Measurements from ENCODE around the gene UGT3A1. TPM values are rescaled to one million over a fixed set of nuclear protein-coding genes. Genes with fewer than 3 reads are reported as not detected.

UGT3A1 gene
- total RNA-seq, 2 donors from 2014 or later = not detected

DNA sequence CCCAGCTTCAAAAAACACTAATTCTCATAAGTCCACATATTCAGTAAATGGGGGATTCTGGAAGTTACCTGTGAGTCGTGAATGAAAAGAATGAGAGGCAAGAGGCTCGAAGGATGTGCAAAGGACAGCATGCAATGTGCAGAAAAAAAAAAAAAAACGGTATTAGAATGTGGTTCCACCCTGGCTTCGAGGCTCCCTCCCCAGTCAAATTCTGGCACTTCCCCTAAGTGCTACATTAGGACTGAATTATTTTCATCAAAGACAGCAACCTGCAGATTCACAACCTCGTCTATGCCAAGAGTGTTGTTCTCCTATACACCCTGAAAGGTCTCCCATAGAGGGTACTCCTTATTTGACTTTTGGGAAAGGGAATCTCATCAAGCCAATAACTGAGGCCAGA is 69.3 kb downstream of the UGT3A1 start:
- no peak for ATAC-seq
- Mint-ChIP-seq H3K36me3 (ENCODE audit: low read depth) (no peaks in the 10 kb centered on the region), H3K27ac (no peak overlapping the region), H3K4me1 (peaks cover 26% of the 10 kb centered on the region), H3K4me3 (no peak overlapping the region), H3K27me3 (peaks cover 10% of the 10 kb centered on the region)
- no peak for DNase-seq
- no peaks in the 10 kb centered on the region for H3K9me3 ChIP-seq (ENCODE audit: control insufficient read depth, low read length, poor library complexity, severe bottlenecking)

DNA sequence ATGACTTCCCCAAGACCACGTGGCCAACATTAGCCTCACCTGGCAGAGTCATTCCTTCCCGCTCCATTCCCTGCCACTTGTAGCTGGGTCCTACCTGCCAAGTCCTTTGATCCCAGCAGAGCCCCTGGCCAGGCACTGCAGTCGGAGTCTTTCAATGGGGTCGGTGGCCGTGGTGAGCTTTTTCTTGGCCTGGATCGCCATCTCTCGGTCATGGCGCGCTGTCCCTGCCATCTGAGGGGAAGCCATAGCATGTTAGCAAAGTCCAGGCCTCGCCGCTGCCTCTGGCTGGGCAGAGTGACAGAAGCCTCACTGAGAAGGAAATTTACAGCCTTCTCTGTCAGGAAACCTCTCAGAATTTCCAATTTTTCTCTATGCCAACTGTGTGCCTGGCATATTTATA is 70.3 kb downstream of the UGT3A1 start:
- ATAC-seq (no peak), DNase-seq (no peak)
- H3K4me1 Mint-ChIP-seq = peaks cover 21% of the 10 kb centered on the region
- H3K27me3 Mint-ChIP-seq = peaks cover 5% of the 10 kb centered on the region
- no peak overlapping the region for H3K4me3 Mint-ChIP-seq
- no peak overlapping the region for H3K27ac Mint-ChIP-seq
- no peaks in the 10 kb centered on the region for H3K36me3 Mint-ChIP-seq (ENCODE audit: low read depth)
- no peaks in the 10 kb centered on the region for H3K9me3 ChIP-seq (ENCODE audit: control insufficient read depth, low read length, poor library complexity, severe bottlenecking)

DNA sequence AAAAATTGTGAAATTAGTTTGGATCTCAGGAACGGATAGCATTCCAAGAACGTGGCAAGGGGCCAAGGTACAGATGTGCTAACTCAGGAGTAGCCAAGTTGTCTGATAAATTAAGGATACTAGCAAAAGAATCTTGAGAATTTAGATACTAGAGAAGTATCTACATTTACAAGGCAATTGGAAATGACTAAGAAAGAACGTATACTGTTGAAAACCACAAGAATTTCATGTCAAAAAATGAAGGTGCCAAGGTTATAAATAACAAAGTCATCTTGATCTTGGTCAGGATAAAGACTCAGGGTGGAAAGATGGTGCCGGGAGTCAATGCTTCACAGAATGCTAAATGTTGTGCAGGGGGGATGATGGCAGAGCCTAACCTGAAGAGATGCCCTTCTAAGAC is 72.0 kb downstream of the UGT3A1 start:
- peaks cover 2% of the 10 kb centered on the region for H3K36me3 Mint-ChIP-seq (ENCODE audit: low read depth)
- no peaks in the 10 kb centered on the region for H3K27me3 Mint-ChIP-seq
- H3K4me3 Mint-ChIP-seq = no peak overlapping the region
- H3K4me1 Mint-ChIP-seq = peaks cover 7% of the 10 kb centered on the region
- no peak for ATAC-seq
- H3K9me3 ChIP-seq (ENCODE audit: control insufficient read depth, low read length, poor library complexity, severe bottlenecking) = no peaks in the 10 kb centered on the region
- H3K27ac Mint-ChIP-seq = no peak overlapping the region
- no peak for DNase-seq

DNA sequence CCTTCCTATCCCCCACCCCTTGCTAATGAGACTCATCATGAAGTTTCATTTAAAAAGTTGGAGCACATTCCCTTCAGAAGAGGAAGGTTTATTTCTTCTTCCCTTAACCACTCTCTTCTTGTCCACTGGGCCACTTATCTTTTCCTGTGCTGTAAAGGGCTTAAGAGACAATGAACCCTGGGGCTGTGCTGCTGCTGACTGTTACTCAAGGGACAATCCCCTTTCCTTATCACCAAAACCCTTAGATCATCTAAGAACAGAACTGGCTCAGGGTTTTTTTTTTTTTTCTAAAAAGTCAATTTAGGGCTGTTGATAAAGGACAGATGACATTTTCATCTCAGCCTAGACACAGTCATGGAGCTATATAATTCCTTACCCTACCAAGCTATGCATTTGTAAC is 82.4 kb downstream of the UGT3A1 start:
- no peaks in the 10 kb centered on the region for H3K36me3 Mint-ChIP-seq (ENCODE audit: low read depth)
- DNase-seq (no peak), ATAC-seq (no peak)
- no peaks in the 10 kb centered on the region for H3K27me3 Mint-ChIP-seq
- no peak overlapping the region for H3K27ac Mint-ChIP-seq
- H3K4me1 Mint-ChIP-seq = peaks cover 9% of the 10 kb centered on the region
- H3K9me3 ChIP-seq (ENCODE audit: control insufficient read depth, low read length, poor library complexity, severe bottlenecking) = no peaks in the 10 kb centered on the region
- no peak overlapping the region for H3K4me3 Mint-ChIP-seq

DNA sequence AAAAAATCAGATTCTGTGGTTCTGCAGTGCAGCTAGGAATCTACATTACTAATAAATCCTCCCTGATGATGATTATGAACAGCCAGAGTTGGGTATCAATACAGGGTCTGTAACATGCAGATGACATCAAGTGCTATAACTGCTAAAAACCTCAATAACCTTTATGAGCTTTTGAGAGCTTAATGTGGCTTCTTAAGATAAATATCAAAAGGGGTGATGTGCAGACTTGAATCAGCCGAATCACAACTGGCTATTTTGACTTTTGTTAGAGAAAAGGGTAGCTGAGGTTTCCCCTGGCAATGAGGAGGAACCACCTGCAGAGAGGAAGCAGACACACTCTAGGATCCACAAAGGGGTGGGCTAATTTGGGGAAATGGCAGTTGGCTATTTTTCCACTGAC is 83.0 kb downstream of the UGT3A1 start:
- H3K9me3 ChIP-seq (ENCODE audit: control insufficient read depth, low read length, poor library complexity, severe bottlenecking) = no peaks in the 10 kb centered on the region
- ATAC-seq = no peak
- H3K27ac Mint-ChIP-seq = no peak overlapping the region
- no peaks in the 10 kb centered on the region for H3K36me3 Mint-ChIP-seq (ENCODE audit: low read depth)
- H3K4me3 Mint-ChIP-seq = no peak overlapping the region
- peaks cover 9% of the 10 kb centered on the region for H3K4me1 Mint-ChIP-seq
- H3K27me3 Mint-ChIP-seq = no peaks in the 10 kb centered on the region
- no peak for DNase-seq

DNA sequence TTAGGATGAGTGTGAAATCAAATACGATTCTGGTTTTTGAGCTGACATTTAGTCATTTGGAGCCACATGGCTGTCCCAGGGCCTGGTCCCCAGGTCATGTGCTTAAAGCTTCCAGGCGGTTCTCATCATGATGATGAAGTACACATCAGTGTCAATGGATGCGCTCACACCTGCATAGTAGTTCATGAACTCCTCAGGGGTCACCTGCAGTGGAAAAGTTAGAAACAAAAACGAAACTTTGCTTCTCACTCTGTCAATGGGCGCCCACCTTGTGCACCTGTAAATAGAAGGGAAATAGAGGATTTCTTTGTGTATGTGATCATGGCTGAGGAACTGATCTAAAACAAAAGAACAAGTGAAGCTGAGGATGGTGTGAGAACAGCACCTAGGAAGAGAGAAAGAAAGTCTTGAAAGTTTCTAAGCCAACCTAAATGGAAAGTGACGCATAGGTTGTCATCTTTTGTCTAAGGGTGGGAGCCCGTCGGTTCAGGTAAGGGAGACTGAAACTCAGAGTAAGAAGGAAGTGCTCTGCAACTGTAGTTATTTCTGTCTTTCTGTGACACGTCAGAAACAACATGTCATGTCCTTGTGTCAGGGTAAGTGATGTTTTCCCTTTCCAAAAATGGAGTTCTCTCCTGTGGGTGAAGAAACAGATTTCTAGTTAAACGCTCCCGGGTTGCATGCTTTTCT is 86.6 kb downstream of the UGT3A1 start:
- no peaks in the 10 kb centered on the region for H3K9me3 ChIP-seq (ENCODE audit: control insufficient read depth, low read length, poor library complexity, severe bottlenecking)
- Mint-ChIP-seq H3K4me3 (no peak overlapping the region), H3K27ac (peak overlapping the region; percentile 65), H3K36me3 (ENCODE audit: low read depth) (no peaks in the 10 kb centered on the region), H3K4me1 (peaks cover 36% of the 10 kb centered on the region), H3K27me3 (no peaks in the 10 kb centered on the region)
- DNase-seq = no peak
- no peak for ATAC-seq

DNA sequence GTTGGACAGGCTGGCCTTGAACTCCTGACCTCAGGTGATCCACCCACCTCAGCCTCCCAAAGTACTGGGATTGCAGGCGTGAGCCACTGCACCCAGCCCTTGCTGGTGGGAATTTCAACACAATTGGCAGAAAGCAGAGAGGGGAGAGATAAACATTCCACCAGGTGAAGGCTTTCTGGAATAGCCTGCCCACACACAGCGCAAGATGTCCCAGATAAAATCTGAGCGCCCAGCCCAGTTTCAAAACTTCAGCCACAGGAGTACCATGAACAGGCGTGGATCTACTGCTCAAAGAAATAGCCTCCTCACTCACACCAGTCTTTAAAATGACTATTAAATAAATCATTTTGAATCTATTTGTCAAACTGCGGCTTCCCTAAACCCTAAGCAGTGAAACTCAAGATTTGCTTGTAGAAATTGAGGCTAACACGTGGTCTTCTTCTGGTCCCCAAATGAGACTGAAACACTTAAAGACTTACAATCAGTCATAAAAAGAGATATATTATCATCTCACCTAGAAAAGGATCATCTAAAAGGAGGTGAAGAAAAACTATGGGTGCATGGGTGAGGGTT is 87.5 kb downstream of the UGT3A1 start:
- Mint-ChIP-seq H3K27me3 (no peaks in the 10 kb centered on the region), H3K27ac (peak overlapping the region; percentile 65), H3K36me3 (ENCODE audit: low read depth) (no peaks in the 10 kb centered on the region), H3K4me1 (peaks cover 43% of the 10 kb centered on the region), H3K4me3 (no peak overlapping the region)
- ATAC-seq = no peak
- no peak for DNase-seq
- H3K9me3 ChIP-seq (ENCODE audit: control insufficient read depth, low read length, poor library complexity, severe bottlenecking) = no peaks in the 10 kb centered on the region

DNA sequence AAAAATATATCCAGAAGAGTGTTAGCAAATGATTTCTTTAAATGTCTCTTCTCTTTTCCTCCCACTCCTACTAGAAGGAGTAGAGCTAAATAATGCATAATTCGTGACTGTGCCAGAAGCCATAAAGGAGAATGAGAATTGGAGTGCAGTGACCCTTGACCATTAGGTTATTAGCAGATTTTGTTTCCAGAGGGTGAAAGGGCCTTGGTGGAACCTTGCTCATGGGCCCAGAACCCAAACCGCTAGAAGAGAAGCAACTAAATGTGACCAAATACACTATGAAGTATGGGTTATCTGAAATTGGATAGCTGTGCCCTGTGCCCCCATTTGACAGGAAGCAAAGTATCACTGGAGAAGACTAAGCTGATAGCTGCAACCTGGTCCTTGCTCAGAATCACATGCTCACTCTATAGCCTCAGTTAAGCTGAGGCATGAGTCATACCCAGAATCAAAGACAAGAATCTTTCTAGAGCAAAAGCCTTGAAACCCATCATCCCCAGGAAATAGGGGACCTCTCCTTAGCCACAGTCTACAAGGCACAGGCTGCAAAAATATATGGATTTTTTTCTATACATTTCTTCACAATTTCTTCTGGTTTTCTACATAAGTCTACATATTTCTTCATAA is 89.0 kb downstream of the UGT3A1 start:
- DNase-seq (no peak), ATAC-seq (peak; percentile 77)
- Mint-ChIP-seq H3K4me1 (peaks cover 44% of the 10 kb centered on the region), H3K36me3 (ENCODE audit: low read depth) (no peaks in the 10 kb centered on the region), H3K4me3 (no peak overlapping the region), H3K27me3 (no peaks in the 10 kb centered on the region), H3K27ac (peak overlapping the region; percentile 62)
- H3K9me3 ChIP-seq (ENCODE audit: control insufficient read depth, low read length, poor library complexity, severe bottlenecking) = no peaks in the 10 kb centered on the region

Other genes starting within 250 kb of the UGT3A1 start
- 1,000 to 10,000 TPM in 1 of 2 donors, 100 to 1,000 TPM in 1; 860 to 1,128 TPM for gene IL7R, start 134.5 kb downstream of the UGT3A1 start, total RNA-seq
- gene CAPSL, start 52.8 kb downstream of the UGT3A1 start, total RNA-seq = not detected
- not detected for gene UGT3A2, start 75.5 kb upstream of the UGT3A1 start, total RNA-seq
- 10 to 100 TPM in 1 of 2 donors, 1 to 10 TPM in 1; 5.9 to 10.7 TPM for gene LMBRD2, start 160.5 kb upstream of the UGT3A1 start, total RNA-seq
- gene SKP2, start 160.7 kb upstream of the UGT3A1 start, total RNA-seq = 10 to 100 TPM; 10.4 to 10.8 TPM

Data from T-helper 17 cell (primary cell).